Mucosa of descending colon (tissue), 3 donors: ENCODE results near the gene NPAS4. TPM values are rescaled to one million over a fixed set of nuclear protein-coding genes. Genes with fewer than 3 reads are reported as not detected.

Experiments
- ATAC-seq: fragments of 200-7000 bp; cut with Tn5 transposase; one replicate; pipeline ENCODE4 v1.9.1; 2020; ENCODE audit warnings: mild to moderate bottlenecking, moderate library complexity
- DNase-seq, 3 donors: peaks; one replicate each; pipeline ENCODE4 v3.0.0-alpha.2; 2020
- H3K36me3 ChIP-seq: fragments of 200-600 bp; one replicate; pipeline ENCODE4 v1.8.0; 2021; ENCODE audit warnings: low read depth, mild to moderate bottlenecking
- H3K4me1 ChIP-seq: fragments of 200-600 bp; one replicate; pipeline ENCODE4 v1.8.0; 2021; ENCODE audit warnings: low read depth, mild to moderate bottlenecking
- H3K4me3 ChIP-seq: fragments of 200-600 bp; one replicate; pipeline ENCODE4 v1.8.0; 2021; ENCODE audit warnings: mild to moderate bottlenecking
- H3K9me3 ChIP-seq: fragments of 200-600 bp; one replicate; pipeline ENCODE4 v1.8.0; 2021; ENCODE audit warnings: mild to moderate bottlenecking
- intact Hi-C, 2 donors: fragments of 100-400 bp; cut with DNase I in 1 of 2; cut with micrococcal nuclease in 1 of 2; formaldehyde crosslinking; loops; one replicate each; pipeline versions ENCODE4 v1.11.0 to v1.11.1; 2022; cut with DNase I, micrococcal nuclease
- total RNA-seq, 3 donors: library from RNA; stranded (reverse); fragmentation: NEBNext Ultra II Directional in 2 of 3; extraction: Animal tissue kit (Norgen Biotek cat#: 25700) in 2 of 3; gene quantifications; one replicate each; pipeline versions ENCODE4 v1.2.1 to v1.2.4, GENCODE V29; 2021 to 2023
- TF ChIP-seq, protein P1 (sequence below): fragments of 200-600 bp; IDR thresholded peaks from one replicate; pipeline ENCODE4 v1.8.0; 2022; ENCODE audit warnings: antibody characterized with exemption, mild to moderate bottlenecking
- donor health status: DM: no; HTN: no; CAD: no; lungs with moderate emphysema.
- donor health status: DM: no; HTN: no; CAD: no.
- donor health status: DM: no; HTN: yes; CAD: no.

The NPAS4 gene
- total RNA-seq, 3 donors from 2014 or later = 5.6 TPM; not detected in 2

DNA sequence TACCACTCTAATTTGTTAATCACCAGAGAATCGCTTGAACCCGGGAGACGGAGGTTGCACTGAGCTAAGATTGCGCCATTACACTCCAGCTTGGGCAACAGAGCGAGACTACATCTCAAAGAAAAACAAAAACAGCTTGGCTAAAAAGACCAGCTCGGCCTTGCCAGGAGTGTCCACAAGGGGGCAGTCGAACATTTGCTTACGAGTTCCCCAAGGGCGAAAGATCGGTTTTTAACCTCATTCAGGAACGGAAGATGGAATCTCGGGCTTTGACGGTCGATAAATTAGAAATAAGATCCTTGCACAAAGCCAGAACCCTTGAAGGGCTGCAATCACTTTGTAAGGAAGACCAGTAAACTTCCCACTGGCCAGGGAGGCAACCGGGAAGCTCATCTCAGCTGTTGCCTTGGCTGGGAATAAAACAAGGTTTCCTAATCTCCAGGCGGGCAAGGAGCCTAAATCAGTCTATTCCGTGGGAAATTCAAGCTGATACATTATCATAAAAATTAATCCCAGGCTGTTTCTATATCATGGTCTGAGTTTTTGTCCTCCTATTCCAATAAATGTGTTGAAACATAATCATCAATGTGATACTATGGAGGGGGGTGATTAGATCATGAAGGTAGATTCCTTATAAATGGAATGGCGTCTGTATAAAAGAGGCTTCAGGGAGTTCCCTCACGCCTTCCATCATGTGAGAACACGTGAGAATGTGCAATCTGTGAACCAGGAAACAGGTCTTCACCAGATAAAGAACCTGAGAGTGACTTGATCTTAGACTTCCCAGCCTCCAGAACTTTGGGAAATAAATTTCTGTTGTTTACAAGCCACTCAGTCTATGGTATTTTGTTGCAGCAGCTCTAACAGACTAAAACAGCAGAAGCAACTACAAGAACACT lies 34.4 kb upstream of the NPAS4 start:
- intact Hi-C loops = loop anchor here in 1 of 2 donors (10.0 kb wide), 1 partner anchor 72 kb away; the partner anchor contains the start of gene CD248
- no peaks in the 10 kb centered on the region for H3K4me1 ChIP-seq
- DNase-seq = peak; percentile 75 to 96 (median 85)
- TF ChIP-seq, protein P1, sequence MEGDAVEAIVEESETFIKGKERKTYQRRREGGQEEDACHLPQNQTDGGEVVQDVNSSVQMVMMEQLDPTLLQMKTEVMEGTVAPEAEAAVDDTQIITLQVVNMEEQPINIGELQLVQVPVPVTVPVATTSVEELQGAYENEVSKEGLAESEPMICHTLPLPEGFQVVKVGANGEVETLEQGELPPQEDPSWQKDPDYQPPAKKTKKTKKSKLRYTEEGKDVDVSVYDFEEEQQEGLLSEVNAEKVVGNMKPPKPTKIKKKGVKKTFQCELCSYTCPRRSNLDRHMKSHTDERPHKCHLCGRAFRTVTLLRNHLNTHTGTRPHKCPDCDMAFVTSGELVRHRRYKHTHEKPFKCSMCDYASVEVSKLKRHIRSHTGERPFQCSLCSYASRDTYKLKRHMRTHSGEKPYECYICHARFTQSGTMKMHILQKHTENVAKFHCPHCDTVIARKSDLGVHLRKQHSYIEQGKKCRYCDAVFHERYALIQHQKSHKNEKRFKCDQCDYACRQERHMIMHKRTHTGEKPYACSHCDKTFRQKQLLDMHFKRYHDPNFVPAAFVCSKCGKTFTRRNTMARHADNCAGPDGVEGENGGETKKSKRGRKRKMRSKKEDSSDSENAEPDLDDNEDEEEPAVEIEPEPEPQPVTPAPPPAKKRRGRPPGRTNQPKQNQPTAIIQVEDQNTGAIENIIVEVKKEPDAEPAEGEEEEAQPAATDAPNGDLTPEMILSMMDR = peak; percentile 86
- peak; percentile 91 for ATAC-seq
- no peaks in the 10 kb centered on the region for H3K36me3 ChIP-seq
- H3K9me3 ChIP-seq = no peaks in the 10 kb centered on the region
- H3K4me3 ChIP-seq = no peak overlapping the region

DNA sequence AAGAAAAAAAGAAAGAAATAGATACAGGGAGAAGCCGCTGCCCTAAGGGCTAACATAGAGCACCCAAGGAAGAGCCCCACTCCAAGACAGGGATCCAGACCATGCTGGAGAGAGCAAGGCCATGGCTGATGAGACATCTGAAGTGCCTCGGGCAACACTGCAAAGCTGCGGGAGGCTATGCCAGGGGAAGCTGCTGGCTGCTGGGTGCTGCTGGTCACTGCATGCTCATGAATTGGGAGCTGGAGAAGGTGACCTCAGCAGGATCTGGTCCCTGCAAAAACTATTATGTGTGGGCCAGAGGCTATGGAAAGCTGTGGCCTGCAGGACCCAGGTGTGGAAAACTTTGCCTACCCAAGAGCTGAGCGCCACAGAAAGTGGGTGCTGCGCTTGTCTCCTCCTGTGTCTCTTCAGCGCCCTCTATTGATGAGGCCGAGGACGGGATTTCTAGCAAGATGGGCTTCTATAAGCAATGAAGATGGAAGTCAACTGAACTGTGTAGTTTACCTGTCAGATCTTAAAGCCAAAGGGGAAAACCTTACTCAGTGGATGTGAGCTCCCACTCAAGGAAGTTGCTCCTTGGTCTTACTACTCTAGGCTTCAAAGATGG lies 32.0 kb upstream of the NPAS4 start:
- Histone ChIP-seq H3K9me3 (no peaks in the 10 kb centered on the region), H3K4me3 (no peak overlapping the region), H3K36me3 (no peaks in the 10 kb centered on the region), H3K4me1 (no peaks in the 10 kb centered on the region)
- DNase-seq (peak in 2 of 3 donors; percentile 68 to 89), ATAC-seq (peak; percentile 87)
- intact Hi-C loops = loop anchor here in 1 of 2 donors (10.0 kb wide), 1 partner anchor 74 kb away; the partner anchor contains the start of gene CD248
- TF ChIP-seq, protein P1 = peak; percentile 69

DNA sequence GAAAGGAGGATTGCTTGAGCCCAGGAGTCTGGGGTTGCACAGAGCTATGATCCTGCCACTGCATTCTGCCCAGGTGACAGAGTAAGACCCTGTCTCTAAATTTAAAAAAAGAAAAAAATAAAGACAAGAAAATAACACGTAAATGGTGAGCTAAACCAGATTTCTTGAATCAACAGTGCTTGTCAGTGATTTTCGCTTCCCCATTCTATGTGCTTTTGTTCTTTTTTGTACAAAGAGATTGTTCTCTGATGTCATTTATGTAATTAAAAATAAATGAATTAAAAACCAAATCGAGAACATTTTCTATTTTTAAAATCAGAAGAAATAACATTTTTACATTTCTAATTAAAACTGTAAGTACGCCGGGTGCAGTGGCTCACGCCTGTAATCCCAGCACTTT lies 29.5 kb upstream of the NPAS4 start:
- no peak for DNase-seq
- intact Hi-C loops = no loop called here
- ATAC-seq = no peak
- TF ChIP-seq, protein P1 = no peak
- Histone ChIP-seq H3K36me3 (no peaks in the 10 kb centered on the region), H3K4me3 (no peak overlapping the region), H3K4me1 (no peaks in the 10 kb centered on the region), H3K9me3 (no peaks in the 10 kb centered on the region)

DNA sequence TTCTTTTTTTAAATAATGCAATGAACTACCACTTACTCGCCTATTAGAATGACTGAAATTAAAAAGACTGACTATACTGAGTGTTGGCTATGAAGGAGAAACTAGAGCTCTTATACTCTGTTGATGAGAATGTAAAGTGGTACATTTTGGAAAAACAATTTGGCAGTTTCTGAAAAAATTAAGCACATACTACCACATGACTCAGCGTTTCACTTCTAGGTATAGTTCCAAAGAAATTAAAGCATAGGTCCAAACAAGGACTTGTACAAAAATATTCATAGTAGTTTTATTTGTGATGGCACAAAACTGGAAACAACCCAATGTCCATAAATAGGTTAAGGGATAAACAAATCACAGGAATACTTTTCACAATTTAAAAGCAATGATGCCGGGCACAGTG lies 26.9 kb upstream of the NPAS4 start:
- H3K4me1 ChIP-seq = no peaks in the 10 kb centered on the region
- intact Hi-C loops = no loop called here
- ATAC-seq = no peak

DNA sequence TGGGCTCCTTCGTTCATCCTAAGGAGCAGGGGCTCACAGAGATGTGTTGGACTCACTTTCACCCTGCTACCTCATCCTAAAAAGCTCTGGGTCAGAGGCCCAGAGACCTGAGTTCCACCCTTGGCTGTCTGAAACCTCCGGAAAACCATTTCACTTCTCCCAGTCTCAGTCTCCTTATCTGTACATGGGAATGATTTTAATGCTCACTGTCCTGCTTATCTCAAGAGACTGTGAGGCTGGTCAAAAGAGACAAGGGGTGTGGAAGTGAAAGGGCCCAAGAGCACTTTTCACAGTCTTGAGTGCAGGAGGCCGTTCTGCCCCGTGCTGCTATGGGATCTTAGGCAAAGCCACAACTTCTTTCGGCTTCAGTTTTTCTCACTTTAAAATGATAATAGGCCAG lies 13.2 kb upstream of the NPAS4 start:
- TF ChIP-seq, protein P1 = no peak
- Histone ChIP-seq H3K36me3 (no peaks in the 10 kb centered on the region), H3K4me1 (peaks cover 2% of the 10 kb centered on the region), H3K9me3 (no peaks in the 10 kb centered on the region), H3K4me3 (no peak overlapping the region)
- intact Hi-C loops = no loop called here
- DNase-seq (no peak), ATAC-seq (no peak)

More for the DNA sequence above, 26.9 kb upstream of the NPAS4 start:
- no peak overlapping the region for H3K4me3 ChIP-seq
- TF ChIP-seq, protein P1 = no peak
- H3K36me3 ChIP-seq = no peaks in the 10 kb centered on the region
- H3K9me3 ChIP-seq = no peaks in the 10 kb centered on the region
- DNase-seq = no peak
